NCI-H524 treated with DMSO at 0.1 percent for 48 hours (cell line): ENCODE data around the gene C17orf50.

Experiments used
- DNase-seq: peaks from one replicate; lab custom pipeline; 2025; lab: John Stamatoyannopoulos, UW

C17orf50 gene

DNA sequence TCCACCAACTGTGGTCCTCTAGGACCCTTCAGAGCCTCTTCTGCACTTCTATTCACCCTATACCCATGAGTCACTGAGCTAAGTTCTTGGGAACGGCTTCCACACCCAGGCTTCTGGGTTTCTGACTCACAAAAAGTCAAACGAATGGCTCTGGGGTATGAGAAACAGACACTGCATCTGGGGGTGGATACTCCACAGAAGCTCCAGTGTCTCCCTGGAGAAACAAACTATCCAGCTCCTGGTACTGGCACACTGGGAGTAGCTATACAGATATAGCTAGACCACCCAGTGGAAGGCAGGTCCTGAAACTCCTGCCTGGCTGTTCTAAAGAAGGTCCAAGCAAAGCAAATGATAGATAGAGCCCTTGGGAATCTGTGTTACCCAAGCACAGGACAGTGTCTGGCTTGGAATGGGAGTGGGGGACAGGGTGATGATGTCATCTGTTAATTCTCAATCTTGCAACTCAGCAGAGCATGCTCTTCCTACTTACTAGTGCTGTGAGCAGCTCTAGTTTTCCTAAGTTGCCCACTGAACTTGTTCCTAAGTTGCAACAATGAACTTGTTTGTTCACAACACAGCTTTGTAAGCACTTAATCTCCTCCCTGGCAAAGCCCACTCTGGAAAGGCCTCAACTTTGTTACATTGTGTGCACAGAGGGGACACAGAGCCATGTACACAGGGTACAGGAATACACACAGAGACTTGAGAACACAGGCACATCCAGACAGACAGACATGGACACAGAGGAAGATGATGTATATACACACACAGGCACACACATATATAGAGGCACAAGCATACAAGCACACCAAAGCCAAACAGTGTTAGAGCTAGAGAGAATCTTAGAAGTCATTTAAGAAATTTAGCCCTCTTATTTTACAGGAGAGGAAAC lies 28.0 kb downstream of the C17orf50 start:
- no peak for DNase-seq

DNA sequence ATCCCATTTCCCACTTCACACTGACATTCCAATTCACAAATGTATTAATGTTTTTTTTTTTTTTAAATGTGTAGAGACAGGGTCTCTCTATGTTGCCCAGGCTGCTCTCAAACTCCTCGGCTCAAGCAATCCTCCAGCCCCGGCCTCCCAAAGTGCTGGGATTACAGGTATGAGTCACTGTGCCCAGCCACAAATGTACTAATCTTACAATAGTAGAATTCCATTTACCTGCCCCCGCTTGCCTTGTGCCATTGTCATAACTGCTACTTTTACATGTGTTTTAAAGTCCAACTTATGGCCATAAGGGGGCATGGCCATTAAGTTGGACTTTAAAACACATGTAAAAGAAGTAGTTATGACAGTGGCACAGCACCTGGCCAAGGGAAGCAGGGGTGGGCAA lies 30.2 kb downstream of the C17orf50 start:
- DNase-seq, result no peak

DNA sequence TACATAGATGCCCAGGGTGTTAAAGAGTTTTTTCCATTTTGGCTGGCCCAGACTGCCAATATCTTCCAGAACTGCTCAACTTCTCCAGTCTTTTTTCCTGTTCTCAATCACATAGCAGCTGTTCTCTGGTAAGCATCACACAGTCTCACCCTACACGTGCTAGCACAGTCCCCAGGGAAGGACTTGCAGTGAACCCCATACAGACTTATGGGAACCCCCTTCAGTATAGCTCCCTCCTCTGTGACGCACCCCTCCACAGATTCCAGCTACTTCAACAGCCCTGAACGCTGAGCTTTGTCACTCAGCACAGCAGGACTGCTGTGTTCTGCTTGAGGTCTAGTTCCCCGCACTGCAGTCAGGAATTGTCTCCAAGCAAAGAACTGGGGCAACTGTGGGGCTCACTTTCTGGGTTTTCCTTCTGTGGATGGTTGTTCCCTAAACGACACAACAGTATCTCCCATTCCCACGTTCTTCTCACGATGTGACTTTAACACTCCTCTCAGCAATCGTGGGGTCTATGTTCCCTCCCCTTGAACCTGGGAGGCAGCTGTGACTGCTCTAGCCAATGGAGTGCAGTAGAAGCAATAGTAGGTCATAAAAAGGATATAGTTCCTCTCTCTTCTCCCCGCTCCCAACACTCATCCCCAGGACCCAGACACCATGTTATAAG lies 31.1 kb downstream of the C17orf50 start:
- DNase-seq, result no peak

GRCh38 chr17:35793257-35793656 lies 32.6 kb downstream of the C17orf50 start:
- no peak for DNase-seq

DNA sequence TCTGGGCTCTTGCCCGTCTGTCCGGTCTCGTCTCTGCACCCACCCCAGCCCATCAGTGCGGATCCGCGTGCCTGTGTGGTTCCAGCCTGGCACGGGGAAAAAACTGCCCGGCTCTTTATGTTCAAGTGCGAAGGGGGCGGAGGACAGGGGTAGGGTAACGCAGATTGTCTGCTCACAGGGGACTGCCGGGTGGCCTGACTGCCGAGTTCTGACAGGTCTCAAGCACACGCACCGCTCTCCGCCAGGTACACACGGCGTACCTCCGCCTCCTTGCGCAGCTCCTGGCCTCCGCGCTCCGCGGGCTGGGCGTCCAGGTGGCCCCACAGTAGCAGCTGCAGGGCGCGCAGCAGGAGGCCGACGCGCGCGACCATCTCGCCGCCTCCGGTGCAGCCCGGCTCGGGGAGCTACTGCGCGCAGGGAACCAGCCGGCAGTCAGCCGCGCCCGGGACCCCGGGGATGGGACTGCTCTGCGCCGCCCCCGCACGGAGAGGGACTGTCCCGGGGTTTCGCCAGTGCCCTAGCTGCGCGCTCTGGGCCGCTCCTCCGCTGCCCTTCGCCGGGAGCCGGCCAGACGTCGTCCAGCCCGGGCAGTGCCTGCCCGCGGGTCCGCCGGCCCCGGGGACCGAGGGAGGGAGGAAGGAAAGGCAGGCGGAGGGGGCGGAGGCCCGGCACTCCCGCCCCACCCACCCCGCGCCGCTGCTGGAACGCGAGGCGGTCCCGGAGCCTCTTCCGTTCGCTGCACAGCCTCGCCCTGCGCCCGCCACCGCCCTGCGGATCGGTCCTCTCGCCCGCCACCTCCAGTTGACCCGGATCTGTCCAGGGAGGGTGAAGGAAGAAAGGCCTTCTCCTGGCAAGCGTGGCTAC lies 34.6 kb downstream of the C17orf50 start, which contains the start of gene MMP28:
Gene MMP28 (minus strand): TSS at position 635 of the 864 bp plus-strand sequence. CDS start 264 bp downstream, at position 371.
- DNase-seq, result no peak

DNA sequence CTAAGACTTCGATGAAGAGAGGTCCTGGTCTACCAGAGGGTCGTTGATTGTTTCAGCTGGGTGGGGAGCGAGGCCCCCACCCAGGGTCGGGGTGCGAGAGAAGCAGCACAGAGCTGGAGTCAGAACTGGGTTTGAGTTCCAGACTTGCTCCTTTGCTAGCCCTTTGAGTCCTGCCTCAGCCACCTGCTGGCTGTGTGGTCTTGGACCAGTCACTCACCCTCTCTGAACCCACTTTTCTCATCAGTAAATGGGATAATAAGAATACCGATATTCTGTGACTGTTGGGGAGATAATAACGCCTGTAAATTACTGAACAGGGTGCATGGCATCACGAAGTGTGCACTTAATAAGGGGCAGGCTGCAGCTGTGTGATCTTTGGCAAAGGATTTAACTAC lies 35.2 kb downstream of the C17orf50 start:
- no peak for DNase-seq

- no peak for DNase-seq
Measured at GRCh38 chr17:35796942-35797341, 36.3 kb downstream of the C17orf50 start.

- DNase-seq, result no peak
Measured at GRCh38 chr17:35797370-35797769, 36.7 kb downstream of the C17orf50 start.

GRCh38 chr17:35797918-35798317 lies 37.2 kb downstream of the C17orf50 start:
- DNase-seq, result no peak

GRCh38 chr17:35799942-35800341 lies 39.3 kb downstream of the C17orf50 start:
- no peak for DNase-seq

DNA sequence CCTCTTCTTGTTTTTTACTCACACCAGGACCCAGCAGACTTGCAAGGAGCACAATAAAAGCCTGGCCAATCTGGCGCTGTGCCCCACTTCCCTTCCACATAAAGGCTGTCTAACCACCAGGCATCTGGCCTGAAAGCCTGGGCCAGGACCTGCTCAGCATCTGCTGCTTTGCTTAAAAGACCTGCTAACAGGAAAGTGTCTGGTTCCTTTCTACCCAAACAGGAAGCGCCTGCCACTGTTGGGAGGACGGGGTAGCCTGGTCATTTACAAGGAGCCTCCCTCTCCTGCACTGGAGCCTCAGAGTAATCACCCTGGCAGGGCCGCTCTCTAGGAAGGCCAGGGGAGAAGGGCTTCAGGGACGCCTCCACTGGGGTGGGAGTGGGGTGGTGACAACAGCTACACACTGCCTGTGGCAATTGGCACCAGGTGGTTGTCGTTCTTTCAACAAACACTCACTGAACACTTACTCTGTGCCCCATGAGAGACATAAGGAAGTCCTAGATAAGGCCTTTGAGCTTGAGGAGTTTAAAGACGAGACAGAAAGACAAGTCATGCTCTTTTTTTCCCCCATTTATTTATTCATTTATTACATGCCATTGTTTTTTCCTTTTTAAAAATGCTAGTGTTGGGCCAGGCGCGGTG lies 41.0 kb downstream of the C17orf50 start:
- DNase-seq, result peak; percentile 11

DNA sequence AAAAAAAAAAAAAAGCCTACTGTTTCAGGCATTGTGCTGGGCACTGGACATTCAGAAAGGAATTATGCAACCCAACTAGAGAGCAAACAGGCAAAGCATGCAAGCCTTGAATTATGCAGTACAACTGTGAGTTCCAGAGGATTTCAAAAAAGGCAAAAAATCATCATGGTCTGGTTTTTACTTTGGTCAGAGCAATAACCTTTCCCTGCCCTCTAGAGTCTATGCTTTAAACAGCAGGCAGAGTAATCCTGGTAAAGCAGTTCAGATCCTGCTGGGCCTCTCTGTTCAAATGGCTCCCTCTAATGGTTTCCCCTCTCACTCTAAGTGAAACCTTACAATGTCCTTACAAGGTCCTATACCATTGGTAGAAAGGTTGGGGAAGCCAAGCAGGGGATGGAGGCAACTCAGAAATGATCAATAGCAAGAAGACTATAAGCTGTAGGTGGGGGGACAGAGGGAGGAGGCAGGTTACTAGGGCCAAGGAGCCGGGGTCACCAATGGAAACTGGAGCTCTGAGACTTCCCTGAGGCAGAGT lies 44.0 kb downstream of the C17orf50 start:
- DNase-seq, result no peak

- no peak for DNase-seq
Measured at GRCh38 chr17:35807371-35808144, 46.9 kb downstream of the C17orf50 start.

GRCh38 chr17:35808240-35808961 lies 47.7 kb downstream of the C17orf50 start:
- DNase-seq, result no peak

DNA sequence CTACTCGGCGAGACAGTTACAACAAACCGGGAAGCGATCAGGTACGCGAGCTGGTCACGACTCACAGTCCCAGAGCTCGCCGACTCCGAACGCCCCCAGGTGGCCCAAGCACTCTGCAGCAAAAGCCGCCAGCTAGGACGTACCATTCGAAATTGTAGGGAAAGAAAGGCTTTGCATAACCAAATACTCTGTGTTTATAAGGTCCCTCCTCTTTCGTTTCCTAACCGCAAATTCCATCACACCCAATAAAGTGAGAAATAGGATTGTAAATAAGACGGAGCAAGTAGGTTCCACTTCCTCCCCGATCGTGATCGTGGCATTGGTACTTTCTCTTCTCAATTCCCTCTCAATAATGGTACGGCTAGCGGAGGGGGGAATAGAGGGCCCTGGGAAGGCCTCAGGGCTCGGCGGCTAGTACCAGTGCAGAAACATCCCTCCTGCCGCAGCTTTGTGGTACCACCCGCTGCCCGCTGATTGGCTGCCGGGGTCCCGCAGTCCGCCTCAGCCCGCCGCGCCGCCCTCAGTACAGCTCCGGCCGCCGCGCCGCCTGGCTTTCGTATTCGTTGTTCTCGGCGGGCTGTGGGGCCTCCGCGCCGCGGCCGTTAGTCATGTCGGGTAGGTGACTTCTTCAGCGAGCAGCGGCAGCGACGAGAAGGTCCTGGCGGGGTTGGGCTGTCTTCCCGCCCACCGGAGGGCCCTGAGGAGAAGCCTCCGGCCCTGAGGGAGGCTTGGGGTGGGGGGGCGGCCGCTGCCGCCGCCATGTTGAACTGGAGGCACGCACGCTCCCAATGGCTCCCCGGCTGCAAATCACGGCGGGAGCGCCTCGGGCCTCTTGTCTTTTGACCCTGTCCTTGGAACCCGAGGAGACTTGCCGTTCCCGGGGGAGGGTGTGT lies 48.5 kb downstream of the C17orf50 start, which contains the start of gene TAF15:
Gene TAF15 (plus strand): TSS at position 523 of the 893 bp plus-strand sequence. CDS start 86 bp downstream, at position 609.
- DNase-seq, result peak; percentile 80

DNA sequence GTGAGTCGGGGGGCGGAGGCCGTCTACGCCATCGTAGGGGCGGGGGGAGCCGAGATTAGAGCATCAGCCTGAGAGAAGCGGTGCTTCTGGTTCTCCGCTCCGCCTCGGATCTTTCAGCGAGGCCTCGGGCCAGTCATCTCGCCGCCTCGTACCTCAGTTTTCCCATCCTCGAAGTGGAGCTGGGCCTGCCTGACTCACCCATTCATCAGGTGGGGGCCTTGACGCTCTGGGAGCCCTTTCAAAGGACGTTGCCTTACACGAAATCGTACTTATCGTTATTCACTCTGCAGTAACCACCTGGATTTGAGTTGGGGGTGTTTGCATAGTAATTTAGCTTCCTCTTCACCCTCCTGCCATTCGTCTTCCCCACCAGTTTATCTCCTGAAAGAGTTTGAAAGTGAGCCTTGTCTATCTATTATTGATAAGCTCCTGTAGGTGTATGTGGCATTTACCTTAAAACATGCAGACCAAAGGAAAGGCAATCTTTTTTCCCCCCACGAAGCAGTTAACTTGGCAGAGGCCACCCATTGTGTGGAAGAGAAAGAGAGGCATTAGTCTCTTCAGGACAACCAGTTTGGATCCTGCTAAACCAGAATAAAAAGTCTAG lies 49.3 kb downstream of the C17orf50 start:
- no peak for DNase-seq

DNA sequence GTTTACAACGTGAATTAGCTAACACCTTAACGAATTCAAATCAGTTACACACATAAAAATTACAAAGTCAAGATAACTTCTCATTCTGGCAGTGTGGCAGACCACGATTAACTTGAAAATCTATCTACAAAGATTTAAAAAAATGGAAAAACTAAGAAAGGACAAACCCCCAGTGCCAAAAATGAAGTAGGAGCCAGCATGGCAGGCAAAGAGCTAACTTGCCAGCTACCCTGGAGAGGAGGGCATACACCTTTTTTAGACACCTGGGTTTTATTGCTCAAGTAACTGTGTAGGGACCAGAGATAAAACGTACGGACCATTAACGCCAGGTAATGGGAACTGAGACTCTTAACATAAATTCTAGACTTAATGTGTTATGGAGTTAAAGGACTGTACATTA lies 51.1 kb downstream of the C17orf50 start:
- no peak for DNase-seq

GRCh38 chr17:35812456-35812855 lies 51.8 kb downstream of the C17orf50 start:
- no peak for DNase-seq
